D341Med (cell line): ENCODE results near the gene CHST3.
"Not testable (repeated sequence)": the region's sequence is repeated elsewhere in the genome, so short reads cannot be mapped to it uniquely, and the experiment has no call there.

Experiments used
- DNase-seq: peaks from one replicate; pipeline ENCODE4 v3.0.0; 2012; ENCODE audit warnings: low spot score

The CHST3 gene

GRCh38 chr10:71948496-71949067 lies 15.6 kb upstream of the CHST3 start:
- no peak for DNase-seq

GRCh38 chr10:71950683-71951082 lies 13.5 kb upstream of the CHST3 start:
- DNase-seq = no peak

GRCh38 chr10:71952745-71953144 lies 11.4 kb upstream of the CHST3 start:
- DNase-seq = no peak

- no peak for DNase-seq
Observed at GRCh38 chr10:71957546-71958275, 6.5 kb upstream of the CHST3 start.

- DNase-seq = no peak
Observed at GRCh38 chr10:71959526-71959925, 4.7 kb upstream of the CHST3 start.

- no peak for DNase-seq
Observed at GRCh38 chr10:71961831-71962230, 2.4 kb upstream of the CHST3 start.

GRCh38 chr10:71962901-71963300 lies 1.3 kb upstream of the CHST3 start:
- no peak for DNase-seq

- no peak for DNase-seq
Observed at GRCh38 chr10:71963351-71964097, 671 bp upstream of the CHST3 start.

GRCh38 chr10:71964743-71965515 lies 734 bp downstream of the CHST3 start:
- no peak for DNase-seq

GRCh38 chr10:71965623-71966022 lies 1.4 kb downstream of the CHST3 start:
- DNase-seq = no peak

- DNase-seq = no peak
Observed at GRCh38 chr10:71966046-71967004, 2.1 kb downstream of the CHST3 start.

GRCh38 chr10:71967958-71968357 lies 3.8 kb downstream of the CHST3 start:
- DNase-seq = not testable (repeated sequence)

- no peak for DNase-seq
Observed at GRCh38 chr10:71968553-71969474, 4.6 kb downstream of the CHST3 start.

- no peak for DNase-seq
Observed at GRCh38 chr10:71969929-71970328, 5.7 kb downstream of the CHST3 start.

GRCh38 chr10:71970331-71970730 lies 6.1 kb downstream of the CHST3 start:
- DNase-seq = no peak

GRCh38 chr10:71970869-71971268 lies 6.7 kb downstream of the CHST3 start:
- DNase-seq = no peak

- no peak for DNase-seq
Observed at GRCh38 chr10:71971311-71971731, 7.1 kb downstream of the CHST3 start.

- no peak for DNase-seq
Observed at GRCh38 chr10:71971769-71972555, 7.8 kb downstream of the CHST3 start.
